Brain pericyte (primary cell): ENCODE data around the gene GPATCH3.
"Not testable (repeated sequence)": the region's sequence is repeated elsewhere in the genome, so short reads cannot be mapped to it uniquely, and the experiment has no call there.

Experiments
- DNase-seq: peaks from one replicate; pipeline ENCODE4 v3.0.0-alpha.2; 2012; ENCODE audit warnings: low read depth, low spot score

Gene GPATCH3

GRCh38 chr1:26913389-26913753, 13.1 kb upstream of the GPATCH3 start:
- no peak for DNase-seq

DNA sequence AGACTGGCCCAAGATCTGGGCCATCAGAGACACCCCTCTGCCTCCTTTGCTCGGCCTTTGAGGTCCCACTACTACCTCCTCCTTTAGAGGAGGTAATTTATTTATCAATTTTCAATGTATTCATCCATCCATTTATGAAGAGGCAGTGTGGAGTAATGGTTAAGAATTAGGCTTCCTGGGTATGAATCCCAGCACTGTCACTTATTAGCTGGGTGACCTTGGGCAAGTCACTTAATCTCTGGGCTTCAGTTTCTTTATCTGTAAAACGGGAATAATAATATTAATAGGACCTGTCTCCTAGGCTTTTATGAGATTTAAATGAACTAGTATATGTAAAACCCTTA, 11.9 kb upstream of the GPATCH3 start:
- DNase-seq: no peak

GRCh38 chr1:26911399-26912146, 11.3 kb upstream of the GPATCH3 start:
- no peak for DNase-seq

GRCh38 chr1:26910343-26911160, 10.3 kb upstream of the GPATCH3 start:
- no peak for DNase-seq

DNA sequence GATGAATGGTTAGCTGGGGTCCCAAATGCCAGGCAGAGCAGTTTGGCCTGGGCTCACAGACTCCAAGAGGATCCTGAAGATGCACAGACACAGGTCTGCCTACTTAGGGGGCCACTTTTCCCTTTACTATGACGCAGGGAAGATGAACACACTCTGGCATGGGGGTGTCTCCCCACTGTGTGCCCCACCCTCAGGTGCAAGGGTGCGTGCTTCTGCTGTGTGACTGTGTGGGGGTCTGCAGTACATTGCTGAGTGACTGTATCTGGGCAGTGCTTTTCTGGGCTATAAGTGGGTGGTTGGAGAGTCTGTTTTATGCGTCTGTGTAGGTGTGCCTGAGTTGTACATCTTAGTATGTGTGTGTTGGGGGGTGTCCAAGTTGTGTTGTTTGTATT, 9.7 kb upstream of the GPATCH3 start:
- DNase-seq: no peak

GRCh38 chr1:26907071-26907917, 7.0 kb upstream of the GPATCH3 start:
- no peak for DNase-seq

DNA sequence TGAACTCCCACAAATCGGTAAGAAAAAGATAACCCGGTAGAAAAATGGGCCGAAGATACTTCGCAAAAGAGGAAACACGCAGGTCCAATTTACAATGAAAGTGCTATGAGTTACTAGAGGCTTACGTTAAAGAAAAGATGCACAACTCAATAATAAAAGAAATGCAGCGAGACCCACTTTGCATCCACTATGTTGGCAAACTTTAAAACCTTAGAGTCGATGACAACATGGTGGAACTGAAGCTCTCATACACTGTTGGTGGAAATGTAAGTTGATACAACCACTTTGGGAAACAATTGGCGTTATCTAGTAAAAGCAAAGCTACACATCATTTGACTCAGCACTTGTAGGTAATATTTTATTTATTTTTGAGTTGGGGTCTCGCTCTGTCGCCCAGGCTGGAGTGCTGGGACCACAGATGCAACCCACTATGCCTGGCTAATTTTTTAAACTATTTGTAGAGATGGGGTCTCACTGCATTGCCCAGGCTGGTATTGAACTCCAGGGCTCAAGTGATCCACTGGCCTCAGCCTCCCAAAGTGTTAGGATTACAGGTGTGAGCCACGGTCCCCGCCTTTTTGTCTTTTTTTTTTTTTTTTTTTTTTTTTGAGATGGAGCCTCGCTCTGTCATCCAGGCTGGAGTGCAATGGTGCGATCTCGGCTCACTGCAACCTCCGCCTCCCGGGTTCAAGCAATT, 696 bp upstream of the GPATCH3 start:
- no peak for DNase-seq

- DNase-seq: no peak
Measured at GRCh38 chr1:26897351-26897750, 2.9 kb downstream of the GPATCH3 start.

GRCh38 chr1:26894263-26894662, 6.0 kb downstream of the GPATCH3 start:
- DNase-seq: no peak

DNA sequence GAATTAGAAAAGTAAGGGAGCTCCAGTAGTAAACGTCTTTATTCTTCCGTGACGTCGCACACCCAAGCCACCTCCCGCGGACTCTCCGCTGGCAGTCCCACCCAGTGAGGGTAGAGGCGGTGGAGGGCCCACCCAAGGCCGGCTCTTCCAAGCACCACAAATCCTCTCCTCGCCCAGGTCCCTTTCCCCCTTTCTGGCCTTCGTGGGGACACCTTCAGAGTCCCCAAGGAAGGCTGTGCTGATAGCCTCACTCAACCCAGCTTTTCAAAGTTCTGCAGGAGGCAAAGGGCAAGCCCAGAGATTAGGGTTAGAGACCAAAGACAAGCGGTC, 9.8 kb downstream of the GPATCH3 start:
- DNase-seq: no peak

- peak; percentile 49 for DNase-seq
Measured at GRCh38 chr1:26889551-26890466, 10.5 kb downstream of the GPATCH3 start, which contains the start of gene GPN2. Gene GPN2, minus strand, starts transcription at chr1:26890283. Its CDS starts 187 bp downstream, at chr1:26890096.

GRCh38 chr1:26888231-26888630, 12.0 kb downstream of the GPATCH3 start:
- no peak for DNase-seq

DNA sequence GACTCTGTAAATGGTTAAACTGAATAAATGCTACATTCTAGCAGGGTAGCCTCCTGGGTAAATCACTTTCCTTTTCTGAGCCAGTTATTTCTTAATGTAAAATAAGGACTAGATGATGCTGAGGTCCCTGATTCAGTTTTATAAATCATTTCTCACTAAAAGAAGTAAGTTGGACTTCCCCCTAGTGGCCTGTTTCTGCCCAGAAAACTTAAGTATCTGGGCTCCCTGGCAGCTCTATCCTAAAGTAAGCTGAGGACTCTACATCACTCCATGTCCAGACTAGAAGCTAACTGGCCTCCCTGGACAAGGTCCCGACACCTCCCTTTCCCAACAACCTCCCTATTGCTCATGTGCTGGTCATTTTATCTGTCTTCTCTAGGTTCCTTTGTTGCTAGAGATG, 13.1 kb downstream of the GPATCH3 start:
- DNase-seq: no peak

- no peak for DNase-seq
Measured at GRCh38 chr1:26882696-26883463, 17.4 kb downstream of the GPATCH3 start.

- not testable (repeated sequence) for DNase-seq
Measured at GRCh38 chr1:26881611-26882010, 18.7 kb downstream of the GPATCH3 start.

- DNase-seq: no peak
Measured at GRCh38 chr1:26879793-26880192, 20.5 kb downstream of the GPATCH3 start.

DNA sequence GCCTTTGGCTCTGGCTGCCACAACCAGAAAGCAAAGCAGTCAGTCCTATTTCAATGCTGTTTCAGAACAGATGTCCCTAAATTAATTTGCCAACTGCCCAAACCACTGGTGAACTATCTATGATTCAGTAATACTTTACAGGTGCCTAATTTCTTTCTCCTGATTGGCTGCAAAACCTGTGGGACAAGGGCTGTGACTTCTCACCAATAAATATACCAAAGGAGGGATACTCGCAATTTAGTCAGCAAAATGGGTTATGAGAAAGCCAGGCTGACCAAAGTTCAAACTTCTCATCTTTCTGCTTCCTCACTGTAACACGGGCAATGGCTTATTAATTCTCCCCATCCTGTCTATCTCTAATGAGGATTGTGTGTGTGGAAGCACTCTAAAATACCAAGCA, 22.9 kb downstream of the GPATCH3 start:
- no peak for DNase-seq

- no peak for DNase-seq
Measured at GRCh38 chr1:26874896-26875295, 25.4 kb downstream of the GPATCH3 start.

GRCh38 chr1:26873097-26873496, 27.2 kb downstream of the GPATCH3 start:
- not testable (repeated sequence) for DNase-seq
